ENCODE results near the gene KIAA0513.
A peak's percentile ranks its signal among the peaks of the same experiment; 100 is the strongest.
"Not testable (repeated sequence)": the region's sequence is repeated elsewhere in the genome, so short reads cannot be mapped to it uniquely, and the experiment has no call there.

The KIAA0513 gene

DNA sequence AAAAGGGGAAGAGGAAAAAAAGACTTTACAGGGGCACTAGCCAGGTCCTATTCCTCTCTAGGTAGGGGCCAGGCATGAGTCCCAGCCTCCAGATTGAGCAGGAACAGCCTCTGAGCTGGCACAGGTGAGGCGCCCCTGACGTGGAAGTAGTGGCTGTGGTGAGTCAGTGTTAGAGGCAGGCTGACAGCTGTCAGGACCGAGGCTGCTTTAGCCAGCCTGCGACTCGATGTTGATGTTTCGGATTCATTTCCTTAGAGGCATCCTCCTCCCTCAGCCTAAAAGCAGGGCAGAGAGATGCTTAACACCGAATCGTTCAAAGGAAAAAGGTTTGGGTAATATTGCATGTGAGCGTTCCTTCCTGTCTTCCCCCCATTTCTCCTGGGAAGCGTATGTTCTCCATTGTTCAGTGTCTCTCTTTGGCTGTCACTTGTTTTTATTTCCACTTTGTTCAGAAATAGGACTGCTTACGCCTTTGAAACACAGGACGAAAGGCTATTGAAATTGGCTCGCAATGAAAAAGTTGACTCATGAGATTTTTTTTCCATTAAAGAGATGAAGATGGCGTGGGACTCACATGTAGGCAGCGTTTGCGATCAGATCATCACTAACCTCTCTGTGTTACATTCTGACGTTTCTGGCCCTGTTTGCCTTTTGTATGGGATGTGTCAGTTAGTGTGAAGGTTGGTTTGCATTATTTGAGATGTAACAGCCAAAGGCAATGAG lies 1.3 kb downstream of the KIAA0513 start:
- peak; percentile 57 to 62 for DNase-seq (ENCODE audit: low read depth in 2 of 2)

DNA sequence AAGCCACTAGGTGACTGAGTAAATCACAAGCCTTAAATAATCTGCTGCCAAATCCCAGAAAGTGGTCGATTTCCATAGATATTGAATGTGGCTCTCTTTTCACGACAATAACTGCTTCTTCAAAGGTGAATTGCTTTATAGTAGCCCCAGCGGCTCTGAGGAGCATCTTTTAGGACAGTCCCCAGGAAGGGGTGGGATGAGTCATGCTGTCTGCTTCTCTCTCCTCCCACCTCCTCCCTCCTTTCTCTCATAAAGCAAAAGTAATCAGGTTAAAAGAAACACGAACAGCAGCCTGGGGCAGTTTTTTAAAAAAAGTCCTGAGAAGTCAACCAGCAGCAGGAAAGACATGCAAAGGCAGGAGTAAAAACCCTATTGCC lies 1.8 kb downstream of the KIAA0513 start:
- DNase-seq (ENCODE audit: low read depth in 2 of 2): peak in 1 of 2 experiments; percentile 44

DNA sequence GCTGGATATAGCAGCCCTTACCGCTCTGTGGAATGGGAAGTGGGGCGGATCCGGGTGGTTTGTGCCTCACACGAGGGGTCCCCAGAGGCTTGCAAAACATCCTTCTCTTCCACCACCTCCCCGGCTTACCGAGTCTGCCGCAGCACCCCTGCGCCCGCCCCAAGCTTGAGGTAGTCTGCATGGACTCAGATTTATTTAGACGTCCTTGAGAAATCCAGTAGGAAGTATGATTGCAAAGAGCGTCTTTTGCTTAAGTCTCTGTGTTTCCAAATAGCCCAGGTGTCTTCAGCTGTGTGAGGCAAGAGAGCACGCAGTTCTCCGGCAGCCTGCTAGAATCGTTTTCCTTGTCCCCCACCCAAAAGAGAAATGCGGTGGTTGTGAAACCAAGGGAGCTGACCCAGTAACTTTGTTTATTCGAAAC lies 2.4 kb downstream of the KIAA0513 start:
- DNase-seq (ENCODE audit: low read depth in 2 of 2): no peak

DNA sequence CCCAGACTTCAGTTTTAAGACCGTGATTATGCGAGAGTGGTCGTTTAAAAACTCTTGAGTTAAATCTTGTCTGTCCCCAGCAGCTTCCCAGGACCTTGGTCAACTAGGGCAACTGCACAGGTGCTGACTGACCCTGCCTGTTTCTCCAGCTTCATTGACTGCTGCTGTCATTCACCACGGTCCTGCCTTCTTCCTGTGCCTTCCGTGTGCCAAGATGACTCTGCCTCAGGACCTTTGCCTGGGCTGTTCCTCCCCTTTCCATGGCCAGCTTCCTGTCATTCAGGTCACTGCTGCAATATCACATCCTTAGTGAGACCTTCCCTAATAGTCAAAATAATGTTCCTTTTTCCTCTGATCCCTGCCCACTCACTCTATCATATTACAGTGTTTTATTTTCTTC lies 3.9 kb downstream of the KIAA0513 start:
- no peak for DNase-seq (ENCODE audit: low read depth in 2 of 2)

DNA sequence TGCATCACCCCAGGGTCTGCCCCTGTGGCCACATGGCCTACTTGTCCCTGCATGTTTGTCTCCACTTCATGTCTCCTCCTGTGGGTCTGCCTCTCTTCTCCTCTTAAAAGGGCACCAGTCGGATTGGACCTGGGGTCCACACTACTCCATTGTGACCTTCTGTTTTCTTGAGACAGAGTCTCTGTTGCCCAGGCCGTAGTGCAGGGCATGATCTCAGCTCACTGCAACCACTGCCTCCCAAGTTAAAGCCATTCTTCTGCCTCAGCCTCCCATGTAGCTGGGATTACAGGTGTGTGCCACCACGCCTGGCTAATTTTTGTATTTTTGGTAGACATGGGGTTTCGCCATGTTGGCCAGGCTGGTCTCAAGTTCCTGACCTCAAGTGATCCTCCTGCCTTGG lies 4.6 kb downstream of the KIAA0513 start:
- DNase-seq (ENCODE audit: low read depth in 2 of 2): not testable (repeated sequence)

DNA sequence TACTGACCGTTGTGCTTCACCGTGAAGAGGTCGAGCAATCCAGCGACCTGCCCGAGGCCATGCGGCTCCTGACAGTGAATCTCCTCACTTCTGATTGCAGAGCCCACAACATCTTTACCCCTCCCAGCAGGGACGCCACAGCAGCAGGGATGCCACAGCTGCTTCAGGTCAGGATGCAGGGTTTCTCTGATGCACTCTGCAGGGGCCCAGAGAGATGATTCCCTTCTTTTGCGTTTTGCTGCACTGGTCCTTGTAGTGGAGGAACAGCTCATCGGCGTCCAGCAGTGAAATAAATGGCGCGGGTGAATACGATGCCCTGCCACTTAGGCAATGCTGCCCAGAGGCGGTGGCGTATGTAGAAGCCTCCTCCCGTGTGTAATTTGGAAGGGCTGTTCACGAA lies 5.6 kb downstream of the KIAA0513 start:
- DNase-seq (ENCODE audit: low read depth in 2 of 2): no peak

DNA sequence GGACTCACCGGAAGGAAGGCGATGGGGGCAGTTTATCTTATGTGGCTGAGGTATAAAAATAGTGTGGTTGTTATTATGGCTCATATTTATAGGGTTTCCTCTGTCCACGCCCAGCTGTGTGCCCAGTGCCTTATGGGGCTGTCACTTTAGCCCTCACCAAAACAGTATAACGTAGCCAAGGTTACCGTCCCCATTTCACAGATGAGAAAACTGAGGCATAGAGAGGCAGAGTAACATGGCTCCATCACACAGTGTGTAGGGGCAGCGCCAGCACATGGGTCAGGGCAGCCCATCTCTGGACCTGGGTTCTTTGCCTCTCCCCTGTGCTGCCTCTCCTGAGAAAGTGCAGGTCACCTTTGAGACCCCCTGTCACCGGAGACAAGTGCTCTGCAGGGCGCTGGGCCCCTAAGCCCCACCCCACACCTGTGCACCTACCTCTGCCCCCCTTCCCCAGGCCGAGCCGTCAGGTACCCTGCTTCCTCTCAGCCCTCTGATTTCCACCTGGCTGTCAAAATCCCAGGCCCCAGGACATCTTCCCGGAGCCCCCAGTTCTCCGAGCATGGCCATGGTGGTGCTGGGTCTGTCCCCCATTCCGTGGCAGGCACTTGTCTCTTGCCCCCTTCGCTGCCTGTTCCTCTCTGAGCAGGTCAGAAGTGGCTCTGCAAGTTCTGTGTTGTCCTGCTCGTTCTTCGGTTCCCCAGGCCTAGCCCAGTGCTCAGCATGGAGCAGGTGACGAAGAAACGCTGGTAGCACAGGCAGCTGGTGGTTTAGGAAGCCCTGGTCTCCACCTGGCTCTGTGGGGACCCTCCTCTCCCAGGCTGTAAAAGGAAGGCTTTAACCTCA lies 7.2 kb downstream of the KIAA0513 start:
- no peak for DNase-seq (ENCODE audit: low read depth in 2 of 2)

DNA sequence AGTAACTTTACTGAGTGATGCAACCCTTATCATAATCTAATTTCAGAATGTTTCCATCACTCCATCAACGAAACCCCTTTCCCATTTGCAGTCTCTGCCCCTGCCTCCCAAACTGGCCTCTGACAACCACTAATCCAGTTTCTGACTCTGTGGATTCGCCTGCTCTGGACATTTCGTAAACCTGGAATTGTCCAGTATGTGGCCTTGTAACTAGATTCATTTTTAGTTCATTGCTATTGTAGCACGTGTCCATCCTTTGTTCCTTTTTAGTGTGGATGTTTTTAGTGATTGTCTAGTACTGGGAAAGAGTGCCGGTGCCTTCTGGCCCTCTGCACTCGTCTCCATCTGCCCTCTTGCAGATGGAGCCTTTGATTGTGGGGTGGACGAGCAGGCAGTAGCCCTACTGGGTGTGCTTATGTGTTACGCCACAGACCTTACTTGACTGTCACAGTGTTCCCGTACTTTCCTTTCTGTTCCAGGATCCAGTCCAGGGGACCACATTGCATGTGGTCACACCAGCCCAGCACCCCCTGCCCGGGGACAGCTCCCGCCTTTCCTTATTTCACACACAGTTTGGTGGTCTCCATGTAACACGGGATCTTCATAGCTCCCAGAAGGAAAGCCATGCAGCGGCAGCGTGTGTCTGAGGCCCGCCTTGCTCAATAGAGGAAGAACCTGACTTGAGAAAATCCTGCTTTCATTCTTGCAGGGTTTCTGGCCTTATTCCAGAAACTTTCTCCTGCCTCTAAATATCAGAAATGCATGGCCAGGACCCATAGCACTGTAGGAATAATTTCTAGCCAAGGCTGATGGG lies 8.8 kb downstream of the KIAA0513 start:
- DNase-seq (ENCODE audit: low read depth in 2 of 2): no peak

DNA sequence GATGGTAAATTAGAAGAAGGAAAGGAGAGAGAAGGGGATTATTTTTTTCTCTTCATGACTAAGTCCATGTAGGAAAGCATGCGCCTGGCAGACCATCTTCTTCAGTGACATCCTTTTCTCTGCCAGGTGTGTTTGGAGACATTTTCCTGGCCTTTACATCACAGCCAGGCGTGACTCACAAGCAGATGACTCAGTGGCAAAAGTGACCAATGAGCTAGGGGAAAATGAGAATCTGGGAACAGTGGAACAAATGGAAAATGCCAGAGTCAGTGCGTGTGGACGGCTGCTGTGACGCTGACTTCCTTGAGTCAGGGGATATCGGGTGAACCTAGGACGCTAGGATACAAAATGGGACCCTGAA lies 9.4 kb downstream of the KIAA0513 start:
- DNase-seq (ENCODE audit: low read depth in 2 of 2): peak in 1 of 2 experiments; percentile 5

DNA sequence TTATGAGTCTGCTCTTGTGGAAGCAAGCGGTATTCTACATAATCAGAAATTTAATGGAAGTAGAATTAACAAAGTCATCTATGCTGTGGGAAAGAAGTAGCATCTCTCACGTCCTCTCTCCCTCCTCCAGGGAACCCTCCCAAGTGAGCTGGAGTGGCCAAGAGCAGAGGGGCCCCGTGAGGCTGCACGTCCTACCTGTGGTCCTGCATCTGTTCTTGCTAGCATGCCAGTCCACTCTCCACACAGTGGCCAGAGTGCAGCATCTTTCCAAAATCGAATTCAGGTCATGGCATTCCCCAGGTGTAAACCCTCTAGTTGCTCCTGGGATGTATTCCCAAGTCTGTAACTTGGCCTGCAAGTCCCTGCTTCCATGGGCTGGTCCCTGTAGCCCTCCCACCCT lies 10.1 kb downstream of the KIAA0513 start:
- DNase-seq (ENCODE audit: low read depth in 2 of 2): no peak

DNA sequence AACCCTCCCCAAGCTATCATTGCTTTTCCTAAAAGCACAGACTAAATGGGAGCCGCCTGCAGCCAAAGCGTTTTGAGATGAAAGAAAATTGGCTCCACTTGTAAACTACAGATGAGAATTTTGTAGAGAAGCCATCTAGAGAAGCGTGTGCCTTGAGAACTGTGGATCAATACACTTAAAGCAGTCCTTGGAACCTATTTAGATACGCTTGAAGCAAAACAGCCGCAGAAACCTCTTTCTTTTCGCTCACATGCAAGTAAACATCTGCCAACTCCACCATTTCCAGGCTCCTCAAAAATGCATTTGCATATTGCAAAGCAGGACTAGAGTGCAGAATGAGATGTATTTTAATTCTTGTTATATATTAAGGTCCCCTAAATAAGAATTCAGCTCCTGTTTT lies 13.1 kb downstream of the KIAA0513 start:
- DNase-seq (ENCODE audit: low read depth in 2 of 2): no peak

DNA sequence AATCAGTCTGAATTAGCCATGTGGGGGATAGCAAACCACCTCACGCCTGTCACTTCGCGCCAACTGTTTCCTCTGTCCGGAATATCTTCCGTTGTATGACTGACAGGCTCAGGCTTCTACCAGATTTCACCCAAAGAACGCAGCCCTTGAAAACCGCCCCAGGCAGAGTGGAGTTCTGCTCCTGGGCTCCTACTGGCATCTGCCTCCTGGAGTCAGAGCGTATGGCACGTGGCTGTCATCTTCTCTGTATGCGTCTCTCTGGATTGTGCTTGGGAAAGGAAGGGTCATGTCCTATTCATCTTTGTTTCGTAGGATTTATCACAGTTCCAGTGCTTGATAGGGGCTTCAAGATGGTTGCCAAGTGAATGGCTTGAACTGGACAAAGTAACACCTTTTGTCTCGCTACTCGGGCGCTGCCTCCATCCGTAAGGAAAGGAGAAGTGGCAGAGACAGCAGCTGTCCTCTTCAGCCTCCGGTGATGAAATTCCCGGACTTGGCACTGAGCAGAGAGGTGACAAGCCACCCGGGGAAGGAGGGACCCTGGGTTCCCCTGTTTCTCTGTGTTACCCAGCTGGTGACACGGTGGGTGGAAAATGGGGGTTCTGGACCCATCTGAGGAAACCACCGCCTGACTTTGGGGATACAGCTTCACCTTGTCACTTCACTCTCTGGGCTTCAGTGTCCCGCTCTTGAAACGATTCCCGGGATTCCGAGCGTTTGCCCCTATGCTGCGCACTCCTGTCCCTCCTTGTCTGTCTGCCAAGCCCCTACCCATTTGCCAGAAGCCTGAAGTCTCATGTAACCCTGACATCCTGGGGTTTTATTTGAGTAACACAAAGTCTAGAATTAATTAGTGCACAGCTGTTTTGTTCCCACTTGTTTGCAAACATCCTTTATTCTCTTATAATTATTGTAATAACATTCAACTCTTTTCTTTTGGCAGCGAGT lies 13.9 kb downstream of the KIAA0513 start:
- no peak for DNase-seq (ENCODE audit: low read depth in 2 of 2)

DNA sequence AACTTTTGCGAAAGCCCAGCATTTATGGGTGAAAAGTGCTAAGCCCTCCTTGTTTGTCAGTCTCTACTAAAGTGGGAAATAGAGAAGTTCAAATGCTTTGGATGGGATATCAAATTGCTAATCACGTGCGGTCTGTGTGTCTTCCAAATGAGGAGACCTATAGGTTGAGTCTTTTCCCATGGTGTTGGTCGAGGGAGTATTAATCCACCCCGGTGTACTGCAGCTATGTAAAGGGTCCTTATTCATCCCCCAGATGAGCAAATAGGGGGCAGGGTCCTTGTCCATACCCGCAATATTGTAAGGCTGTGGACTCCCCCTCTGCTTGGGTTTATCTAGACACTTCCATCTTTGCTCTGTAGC lies 14.6 kb downstream of the KIAA0513 start:
- no peak for DNase-seq (ENCODE audit: low read depth in 2 of 2)

DNA sequence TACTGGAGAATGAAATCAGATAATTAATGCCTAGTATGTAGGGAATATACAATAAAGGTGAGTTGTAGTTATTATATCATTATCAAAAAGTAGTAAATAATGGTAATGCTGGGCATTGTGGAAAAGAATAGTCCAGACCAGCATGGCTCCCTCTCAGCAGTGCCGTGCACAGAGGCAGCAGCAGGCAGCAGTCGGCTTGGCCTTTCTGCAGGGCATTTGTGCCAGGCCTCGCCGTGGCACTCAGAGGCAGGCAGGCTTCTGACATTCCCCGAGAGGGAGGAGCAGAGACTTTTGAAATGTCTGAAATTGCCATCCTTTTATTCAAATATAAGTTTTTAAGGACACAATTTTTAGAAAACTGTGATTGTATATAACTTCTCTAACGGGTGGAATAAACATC lies 15.0 kb downstream of the KIAA0513 start:
- DNase-seq (ENCODE audit: low read depth in 2 of 2): no peak

DNA sequence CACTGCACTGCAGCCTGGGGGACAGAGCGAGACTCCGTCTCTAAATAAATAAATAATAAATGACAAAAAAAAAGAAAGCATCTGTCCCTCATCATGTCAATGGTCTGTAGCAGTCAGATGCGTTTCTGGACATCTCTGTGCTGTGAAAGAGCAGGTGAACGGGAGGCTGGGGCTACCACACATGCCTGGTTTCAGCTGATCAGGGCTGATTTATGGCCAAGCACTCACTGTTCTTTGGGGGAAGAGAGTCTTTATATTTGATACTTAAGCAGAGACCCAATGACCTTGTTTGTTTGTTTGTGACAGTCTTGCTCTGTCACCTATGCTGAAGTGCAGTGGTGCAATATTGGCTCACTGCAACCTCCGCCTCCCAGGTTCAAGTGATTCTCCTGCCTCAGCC lies 17.5 kb downstream of the KIAA0513 start:
- no peak for DNase-seq (ENCODE audit: low read depth in 2 of 2)

DNA sequence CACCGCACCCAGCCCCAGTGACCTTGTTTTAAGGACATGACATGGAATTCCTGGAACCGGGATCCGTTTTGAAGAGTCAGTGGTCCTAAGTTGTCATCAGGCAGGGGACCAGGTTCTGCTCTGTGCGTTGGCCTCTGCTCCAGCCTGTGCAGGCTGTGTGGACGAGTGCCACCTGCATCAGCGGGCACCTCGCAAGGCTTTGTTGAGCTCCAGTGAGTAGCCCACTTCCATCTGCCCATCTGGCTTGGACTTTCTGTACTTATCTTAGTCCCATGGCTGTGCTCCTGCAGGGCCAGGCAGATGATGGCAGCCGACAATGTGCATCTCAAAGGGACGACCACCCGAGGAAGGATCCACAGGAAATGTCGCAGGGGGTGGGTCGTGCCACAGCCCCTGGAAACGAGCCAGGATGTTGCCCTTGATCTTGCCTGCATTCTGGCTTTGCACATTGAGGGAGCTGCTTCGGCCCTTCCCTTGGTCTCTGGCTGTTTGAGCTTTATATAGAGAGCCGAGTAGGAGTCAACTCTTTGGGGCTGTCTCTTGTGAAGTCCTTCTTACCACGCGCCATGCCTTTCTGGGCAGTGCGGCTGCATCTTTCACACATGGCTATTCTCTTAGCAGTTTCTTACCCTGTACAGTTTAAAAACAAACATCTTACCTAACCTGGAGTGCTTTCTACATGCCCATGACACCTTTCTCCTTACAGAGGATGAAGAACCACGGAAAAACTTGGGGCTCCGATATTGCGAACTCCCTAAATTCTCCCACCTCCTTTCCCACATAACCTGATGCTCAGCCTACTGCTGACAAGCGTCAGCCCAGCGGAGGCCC lies 18.3 kb downstream of the KIAA0513 start:
- no peak for DNase-seq (ENCODE audit: low read depth in 2 of 2)

DNA sequence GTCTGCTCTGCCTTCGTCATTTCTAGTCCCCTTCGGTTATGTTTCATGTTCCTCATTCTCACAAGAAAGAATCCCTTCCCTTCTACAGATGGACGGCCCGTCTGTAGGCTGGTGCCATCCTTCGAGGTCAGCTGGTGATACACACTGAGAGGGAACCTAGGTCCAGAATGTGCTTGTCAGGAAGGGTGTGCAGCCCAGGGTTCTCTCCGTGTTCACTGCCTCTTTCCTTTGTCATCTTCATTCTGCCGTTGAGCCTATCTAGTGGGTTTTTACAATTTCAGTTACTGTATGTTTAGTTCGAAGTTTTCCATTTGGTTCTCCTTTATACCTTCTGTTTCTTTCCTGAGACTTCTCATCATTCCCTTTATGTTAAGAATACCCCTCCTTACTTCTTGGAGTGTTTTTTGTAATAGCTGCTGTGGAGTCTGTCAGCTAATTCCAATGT lies 18.9 kb downstream of the KIAA0513 start:
- DNase-seq (ENCODE audit: low read depth in 2 of 2): no peak

DNA sequence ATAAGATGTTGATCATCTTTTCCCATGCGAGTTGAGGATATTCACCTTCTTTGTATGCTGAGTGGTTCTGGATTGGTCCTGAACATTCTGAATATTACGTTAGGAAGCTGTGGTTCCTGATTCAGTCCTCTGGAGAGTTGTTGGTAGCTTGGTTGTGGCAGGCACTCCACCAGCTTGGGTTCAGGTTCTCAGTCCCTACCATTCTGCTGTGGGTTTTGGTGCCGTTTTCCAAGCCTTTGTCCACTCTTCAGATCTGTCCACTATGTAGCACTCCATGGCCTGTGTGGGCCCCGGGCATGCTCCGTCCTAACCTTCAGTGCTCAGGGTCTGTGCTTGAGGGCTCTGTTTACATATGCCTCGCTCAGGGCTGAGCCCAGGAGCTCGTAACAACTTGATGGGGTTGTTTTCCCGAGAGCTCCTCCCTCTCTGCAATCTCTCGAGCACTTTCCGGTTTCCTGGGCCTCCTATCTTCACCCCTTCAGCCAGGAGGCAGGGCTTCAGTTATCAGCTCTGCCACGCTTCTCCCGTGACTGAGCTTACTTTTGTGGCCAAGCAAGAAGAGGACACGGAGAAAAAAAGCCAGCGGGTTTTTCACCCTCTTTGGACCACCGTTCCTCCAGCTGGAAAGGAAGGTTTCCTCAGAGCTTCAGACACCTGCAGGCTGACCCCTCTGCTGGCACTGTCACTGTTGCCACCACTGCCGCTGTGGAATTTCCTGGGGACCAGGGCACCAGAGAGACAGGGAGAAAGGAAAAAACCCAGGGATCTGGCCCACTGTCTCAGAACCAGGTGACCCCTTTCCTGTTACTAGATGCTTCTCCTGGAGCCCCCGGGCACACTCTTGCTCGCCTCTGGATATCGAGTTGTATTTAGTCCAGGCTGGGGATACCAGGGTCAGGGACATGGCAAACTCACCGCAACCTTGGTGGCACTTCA lies 19.6 kb downstream of the KIAA0513 start:
- no peak for DNase-seq (ENCODE audit: low read depth in 2 of 2)

DNA sequence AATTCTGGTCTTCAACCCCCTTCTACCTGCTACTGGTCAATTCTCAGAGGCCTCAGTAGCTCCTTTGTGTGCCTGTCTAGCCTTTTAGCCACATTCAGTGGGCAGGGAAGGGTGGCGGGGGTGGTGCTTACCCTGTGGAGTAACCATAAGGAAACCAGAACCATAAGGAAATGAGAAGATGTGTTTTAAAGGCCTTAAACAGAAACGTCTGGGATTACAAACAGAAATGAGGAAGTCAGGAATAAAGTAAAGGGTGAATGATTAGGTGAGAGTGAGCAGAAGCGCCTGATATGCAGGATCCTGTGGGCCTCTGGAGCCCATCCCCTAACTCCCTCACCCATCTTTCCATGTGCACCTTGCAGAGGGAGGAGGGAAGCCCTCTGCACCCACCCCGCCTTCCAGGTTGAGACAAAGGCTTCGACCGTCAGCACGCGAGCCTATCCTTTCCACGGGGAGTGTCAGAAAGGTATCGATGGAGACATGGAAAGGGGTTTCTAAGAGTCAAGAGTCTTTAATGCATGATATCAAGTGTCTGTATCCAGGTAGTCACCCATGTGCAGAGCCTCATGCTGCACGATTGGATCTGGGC lies 20.4 kb downstream of the KIAA0513 start:
- DNase-seq (ENCODE audit: low read depth in 2 of 2): no peak
